Spleen (tissue), 7 donors: Measurements from ENCODE around the gene ATAD5.

Source experiments
- POLR2A ChIP-seq, 3 donors: fragments of 450-650 bp; IDR thresholded peaks; one replicate each; pipeline ENCODE4 v1.5.1; 2017; ENCODE audit warnings: antibody characterized with exemption in 3 of 3, mild to moderate bottlenecking in 1 of 3
- TF ChIP-seq, protein P1 (sequence below), 11 experiments: fragments of 200-600 bp in 7 of 11; fragments of 450-650 bp in 4 of 11; sonication (generic) in 4 of 11; IDR thresholded peaks in 8 of 11; conservative IDR thresholded peaks in 3 of 11; 1 replicate in 7 of 11; 2 replicates in 4 of 11; pipeline versions ENCODE4 v1.4.0 to v1.8.0; 2016 to 2021; ENCODE audit warnings: antibody characterized with exemption in 11 of 11, inconsistent platforms in 4 of 11, mild to moderate bottlenecking in 1 of 11
- donor health status: DM: no; HTN: no; CAD: no; lungs with moderate emphysema.
- donor health status: DM: no; HTN: no; CAD: no.
- donor health status: DM: no; HTN: no; CAD: no.

DNA sequence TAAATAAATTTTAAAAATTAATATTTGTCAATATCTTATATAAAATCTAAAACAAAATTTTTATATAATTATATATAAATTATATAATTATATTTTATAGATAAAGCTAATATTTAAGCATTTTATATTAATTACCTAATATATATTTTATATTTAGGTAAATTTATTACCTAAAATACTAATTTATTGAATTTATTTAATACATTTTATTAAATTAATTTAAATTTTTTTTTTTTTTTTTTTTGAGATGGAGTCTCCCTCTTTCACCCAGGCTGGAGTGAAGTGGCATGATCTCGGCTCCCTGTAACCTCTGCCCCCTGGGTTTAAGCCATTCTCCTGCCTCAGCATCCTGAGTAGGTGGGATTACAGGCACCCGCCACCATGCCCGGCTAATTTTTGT, 22.4 kb downstream of the ATAD5 start:
- TF ChIP-seq, protein P1, sequence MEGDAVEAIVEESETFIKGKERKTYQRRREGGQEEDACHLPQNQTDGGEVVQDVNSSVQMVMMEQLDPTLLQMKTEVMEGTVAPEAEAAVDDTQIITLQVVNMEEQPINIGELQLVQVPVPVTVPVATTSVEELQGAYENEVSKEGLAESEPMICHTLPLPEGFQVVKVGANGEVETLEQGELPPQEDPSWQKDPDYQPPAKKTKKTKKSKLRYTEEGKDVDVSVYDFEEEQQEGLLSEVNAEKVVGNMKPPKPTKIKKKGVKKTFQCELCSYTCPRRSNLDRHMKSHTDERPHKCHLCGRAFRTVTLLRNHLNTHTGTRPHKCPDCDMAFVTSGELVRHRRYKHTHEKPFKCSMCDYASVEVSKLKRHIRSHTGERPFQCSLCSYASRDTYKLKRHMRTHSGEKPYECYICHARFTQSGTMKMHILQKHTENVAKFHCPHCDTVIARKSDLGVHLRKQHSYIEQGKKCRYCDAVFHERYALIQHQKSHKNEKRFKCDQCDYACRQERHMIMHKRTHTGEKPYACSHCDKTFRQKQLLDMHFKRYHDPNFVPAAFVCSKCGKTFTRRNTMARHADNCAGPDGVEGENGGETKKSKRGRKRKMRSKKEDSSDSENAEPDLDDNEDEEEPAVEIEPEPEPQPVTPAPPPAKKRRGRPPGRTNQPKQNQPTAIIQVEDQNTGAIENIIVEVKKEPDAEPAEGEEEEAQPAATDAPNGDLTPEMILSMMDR (IDR thresholded peaks at IDR 0.05 in 8 of 11, conservative IDR thresholded peaks at IDR 0.05 in 3 of 11) = no peak
- TF ChIP-seq POLR2A (IDR thresholded peaks at IDR 0.05) = no peak
